GM12864 (cell line): ENCODE results near the gene FOXL3.
"Not testable (repeated sequence)": the region's sequence is repeated elsewhere in the genome, so short reads cannot be mapped to it uniquely, and the experiment has no call there.

Experiments
- DNase-seq: peaks from one replicate; pipeline ENCODE4 v3.0.0-alpha.2; 2011; ENCODE audit warnings: low read depth
- H3K4me3 ChIP-seq: 2 replicates; pipeline ENCODE4 v1.5.1; 2011; ENCODE audit warnings: mild to moderate bottlenecking, low read depth, low read length, control low read depth
- TF ChIP-seq, protein P1 (sequence below): IDR thresholded peaks from 2 replicates; pipeline ENCODE4 v1.5.1; 2011; ENCODE audit warnings: low read depth, mild to moderate bottlenecking, moderate library complexity, low read length, control low read depth, inconsistent platforms; ENCODE audit errors: missing control alignments

Gene FOXL3

GRCh38 chr7:296373-296945 lies 6.5 kb downstream of the FOXL3 start:
- no peak overlapping the region for H3K4me3 ChIP-seq
- TF ChIP-seq, protein P1, sequence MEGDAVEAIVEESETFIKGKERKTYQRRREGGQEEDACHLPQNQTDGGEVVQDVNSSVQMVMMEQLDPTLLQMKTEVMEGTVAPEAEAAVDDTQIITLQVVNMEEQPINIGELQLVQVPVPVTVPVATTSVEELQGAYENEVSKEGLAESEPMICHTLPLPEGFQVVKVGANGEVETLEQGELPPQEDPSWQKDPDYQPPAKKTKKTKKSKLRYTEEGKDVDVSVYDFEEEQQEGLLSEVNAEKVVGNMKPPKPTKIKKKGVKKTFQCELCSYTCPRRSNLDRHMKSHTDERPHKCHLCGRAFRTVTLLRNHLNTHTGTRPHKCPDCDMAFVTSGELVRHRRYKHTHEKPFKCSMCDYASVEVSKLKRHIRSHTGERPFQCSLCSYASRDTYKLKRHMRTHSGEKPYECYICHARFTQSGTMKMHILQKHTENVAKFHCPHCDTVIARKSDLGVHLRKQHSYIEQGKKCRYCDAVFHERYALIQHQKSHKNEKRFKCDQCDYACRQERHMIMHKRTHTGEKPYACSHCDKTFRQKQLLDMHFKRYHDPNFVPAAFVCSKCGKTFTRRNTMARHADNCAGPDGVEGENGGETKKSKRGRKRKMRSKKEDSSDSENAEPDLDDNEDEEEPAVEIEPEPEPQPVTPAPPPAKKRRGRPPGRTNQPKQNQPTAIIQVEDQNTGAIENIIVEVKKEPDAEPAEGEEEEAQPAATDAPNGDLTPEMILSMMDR = no peak
- DNase-seq = no peak

- not testable (repeated sequence) for DNase-seq, H3K4me3 ChIP-seq
Measured at GRCh38 chr7:297141-297540, 7.2 kb downstream of the FOXL3 start.

DNA sequence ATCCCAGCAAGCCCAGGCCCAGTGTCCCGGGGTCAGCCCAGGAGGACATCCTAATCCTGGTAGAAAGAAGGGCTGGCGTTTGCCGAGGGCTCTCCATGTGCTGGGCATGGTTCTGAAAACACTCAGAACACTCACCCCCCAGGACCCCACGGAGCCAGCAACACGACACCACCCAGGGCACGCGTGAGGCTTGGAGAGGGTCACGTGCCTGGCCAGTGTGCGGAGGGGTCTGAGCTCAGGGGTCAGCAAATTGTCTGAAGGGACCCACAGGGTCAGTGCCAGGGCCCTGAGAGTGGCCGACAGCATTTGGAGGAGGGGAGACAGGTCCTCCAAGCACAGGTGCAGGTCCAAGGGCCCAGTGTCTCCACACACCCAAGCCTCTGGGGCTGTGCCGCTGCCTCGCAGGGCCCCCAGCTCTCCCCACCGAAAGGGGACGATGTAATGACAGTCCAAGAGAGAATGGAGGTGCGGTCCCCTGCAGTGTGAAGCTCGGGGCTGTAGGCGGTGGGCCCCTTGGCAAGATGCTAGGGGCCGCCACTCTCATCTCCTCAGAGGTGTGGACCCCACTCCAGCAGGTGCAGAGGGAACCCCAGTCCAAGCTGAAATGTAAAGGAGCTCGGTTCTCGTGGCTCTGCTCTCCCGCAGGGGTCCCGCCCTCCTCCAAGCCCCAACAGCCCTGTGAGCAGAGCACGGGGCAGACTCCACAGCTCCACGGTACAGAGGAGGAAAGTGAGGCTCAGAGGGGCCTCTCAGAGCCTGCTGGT lies 7.8 kb downstream of the FOXL3 start:
- DNase-seq = no peak
- H3K4me3 ChIP-seq = no peak overlapping the region
- TF ChIP-seq, protein P1 = no peak

DNA sequence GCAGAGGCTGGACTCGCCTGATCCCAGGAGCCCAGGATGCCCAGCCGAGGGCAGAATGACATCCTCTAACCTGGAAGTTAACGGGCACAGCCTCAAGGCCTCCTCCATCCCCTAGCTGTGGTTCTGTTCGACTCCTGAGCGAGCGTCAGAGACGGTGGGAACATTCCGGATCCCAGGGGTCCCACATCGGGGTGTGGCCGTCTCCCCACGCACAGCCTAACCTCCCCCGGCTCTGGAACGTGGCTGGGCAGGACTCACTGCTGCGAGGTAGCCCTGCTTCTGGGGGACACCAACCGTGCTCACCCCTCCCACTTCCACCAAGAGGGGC lies 8.4 kb downstream of the FOXL3 start:
- no peak overlapping the region for H3K4me3 ChIP-seq
- TF ChIP-seq, protein P1 = no peak
- no peak for DNase-seq

- TF ChIP-seq, protein P1 = no peak
- no peak overlapping the region for H3K4me3 ChIP-seq
- DNase-seq = no peak
Measured at GRCh38 chr7:298743-299142, 8.8 kb downstream of the FOXL3 start.

DNA sequence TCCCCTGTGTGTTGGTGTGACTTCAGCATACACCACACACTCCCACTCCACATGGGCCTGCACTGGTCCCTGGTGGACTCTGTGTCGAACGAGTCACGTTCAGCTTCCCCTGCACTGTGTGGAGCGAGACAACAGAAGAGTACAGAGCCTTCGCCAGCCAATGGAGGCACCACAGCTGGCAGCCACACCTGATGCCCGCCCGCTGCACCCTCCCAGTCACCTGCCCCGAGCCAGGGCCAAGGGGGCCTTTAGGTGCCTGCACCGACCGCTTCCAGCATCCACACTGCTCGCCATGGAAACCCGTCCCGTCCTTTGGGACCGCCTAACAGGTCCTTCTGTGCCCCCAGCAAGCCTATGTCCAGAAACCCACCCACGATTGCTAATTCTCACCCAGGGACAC lies 9.2 kb downstream of the FOXL3 start:
- no peak for DNase-seq
- TF ChIP-seq, protein P1 = no peak
- no peak overlapping the region for H3K4me3 ChIP-seq

- no peak overlapping the region for H3K4me3 ChIP-seq
- TF ChIP-seq, protein P1 = no peak
- no peak for DNase-seq
Measured at GRCh38 chr7:299628-300027, 9.7 kb downstream of the FOXL3 start.
